MCF 10A (cell line): Measurements from ENCODE around the gene TRPT1. TPM values are rescaled to one million over a fixed set of nuclear protein-coding genes. Genes with fewer than 3 reads are reported as not detected.

Source experiments
- BruUV-seq: library from RNA; stranded (reverse); fragments of 400-500 nt; replicated peaks from 2 replicates; lab custom pipeline; 2021; lab: Mats Ljungman, UMichigan
- CTCF ChIA-PET: fragments of 300-600 bp; sonication (Branson Sonifier 250); formaldehyde crosslinking; extraction: SDS; loops from one replicate; lab custom pipeline; 2021; ENCODE audit warnings: antibody characterized with exemption, inconsistent platforms; lab: Yijun Ruan, JAX
- POLR2A ChIA-PET: fragments of 300-600, 350-650 bp; sonication (Branson Sonifier 250); formaldehyde crosslinking; extraction: SDS; loops from one replicate; lab custom pipeline; 2020; ENCODE audit warnings: antibody characterized with exemption, inconsistent platforms; lab: Yijun Ruan, JAX
- DNase-seq: peaks from one replicate; pipeline ENCODE4 v3.0.0-alpha.2; 2018; ENCODE audit not compliant: unreplicated experiment
- H3K27ac Mint-ChIP-seq: one replicate; pipeline ENCODE4 v1.8.0; 2022; ENCODE audit warnings: mild to moderate bottlenecking, low read depth, mixed read lengths; ENCODE audit not compliant: unreplicated experiment
- H3K27me3 Mint-ChIP-seq: one replicate; pipeline ENCODE4 v1.8.0; 2022; ENCODE audit warnings: mixed read lengths; ENCODE audit not compliant: insufficient read depth, unreplicated experiment
- H3K36me3 Mint-ChIP-seq: one replicate; pipeline ENCODE4 v1.8.0; 2022; ENCODE audit warnings: mild to moderate bottlenecking, moderate library complexity, mixed read lengths; ENCODE audit not compliant: insufficient read depth, unreplicated experiment
- H3K4me1 Mint-ChIP-seq: one replicate; pipeline ENCODE4 v1.8.0; 2022; ENCODE audit warnings: mixed read lengths; ENCODE audit not compliant: insufficient read depth, unreplicated experiment
- H3K4me3 Mint-ChIP-seq: one replicate; pipeline ENCODE4 v1.8.0; 2022; ENCODE audit warnings: mild to moderate bottlenecking, moderate library complexity, mixed read lengths; ENCODE audit not compliant: unreplicated experiment
- H3K9me3 Mint-ChIP-seq: one replicate; pipeline ENCODE4 v1.8.0; 2022; ENCODE audit warnings: mixed read lengths; ENCODE audit not compliant: unreplicated experiment
- intact Hi-C: fragments of 100-400 bp; cut with micrococcal nuclease; formaldehyde crosslinking; loops from 2 replicates; pipeline ENCODE4 v1.14.1; 2022
- total RNA-seq: library from RNA; stranded (reverse); gene quantifications from 2 replicates; pipeline ENCODE4 v1.2.3, GENCODE V29; 2022
- TF ChIP-seq, protein P1 (sequence below): fragments of 200-600 bp; IDR thresholded peaks from one replicate; pipeline ENCODE4 v1.8.0; 2022; ENCODE audit warnings: antibody characterized with exemption, mild to moderate bottlenecking; ENCODE audit not compliant: unreplicated experiment

TRPT1 gene
- total RNA-seq, 1 experiment from 2014 or later: 31.3 TPM

DNA sequence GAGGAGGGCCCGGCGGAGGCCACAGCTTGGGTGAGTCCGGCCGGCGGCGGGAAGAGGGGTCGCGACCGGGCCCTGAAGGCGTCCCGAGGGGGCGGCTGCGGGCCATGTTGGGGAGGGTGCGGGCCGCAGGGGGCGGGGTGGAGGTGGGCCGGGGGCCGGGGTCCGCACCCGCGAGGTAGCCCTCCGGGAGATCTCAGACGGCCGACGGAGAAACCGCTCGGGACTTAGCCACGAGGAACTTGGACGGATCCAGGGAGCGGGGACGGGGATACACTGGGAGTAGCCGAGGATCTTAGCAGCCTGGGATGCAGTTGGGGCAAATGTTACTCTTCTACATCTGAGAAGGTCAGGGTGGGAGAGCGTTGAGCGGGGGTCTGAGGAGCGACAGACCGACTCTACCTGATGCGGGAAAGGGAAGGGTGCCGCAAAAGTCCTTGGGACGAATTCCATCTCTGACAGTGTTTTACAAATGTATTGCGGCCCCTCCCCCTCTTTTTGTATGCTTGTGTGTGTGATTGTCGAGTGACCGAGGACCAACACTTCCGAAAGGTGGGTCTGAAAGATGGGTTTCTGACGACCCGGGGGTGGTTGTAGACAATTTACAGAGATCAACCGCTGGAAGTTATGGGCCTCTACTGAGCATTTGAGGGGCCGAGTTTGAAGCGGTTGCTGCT lies 39.4 kb downstream of the TRPT1 start:
- CTCF ChIA-PET: interaction anchor here (0.6 to 1.3 kb wide), 6 partner anchors 9 to 1152 kb away, joined by 3 to 6 read pairs (median 3); no protein-coding TSS in a partner anchor
- BruUV-seq: no TSS peak
- TF ChIP-seq, protein P1, sequence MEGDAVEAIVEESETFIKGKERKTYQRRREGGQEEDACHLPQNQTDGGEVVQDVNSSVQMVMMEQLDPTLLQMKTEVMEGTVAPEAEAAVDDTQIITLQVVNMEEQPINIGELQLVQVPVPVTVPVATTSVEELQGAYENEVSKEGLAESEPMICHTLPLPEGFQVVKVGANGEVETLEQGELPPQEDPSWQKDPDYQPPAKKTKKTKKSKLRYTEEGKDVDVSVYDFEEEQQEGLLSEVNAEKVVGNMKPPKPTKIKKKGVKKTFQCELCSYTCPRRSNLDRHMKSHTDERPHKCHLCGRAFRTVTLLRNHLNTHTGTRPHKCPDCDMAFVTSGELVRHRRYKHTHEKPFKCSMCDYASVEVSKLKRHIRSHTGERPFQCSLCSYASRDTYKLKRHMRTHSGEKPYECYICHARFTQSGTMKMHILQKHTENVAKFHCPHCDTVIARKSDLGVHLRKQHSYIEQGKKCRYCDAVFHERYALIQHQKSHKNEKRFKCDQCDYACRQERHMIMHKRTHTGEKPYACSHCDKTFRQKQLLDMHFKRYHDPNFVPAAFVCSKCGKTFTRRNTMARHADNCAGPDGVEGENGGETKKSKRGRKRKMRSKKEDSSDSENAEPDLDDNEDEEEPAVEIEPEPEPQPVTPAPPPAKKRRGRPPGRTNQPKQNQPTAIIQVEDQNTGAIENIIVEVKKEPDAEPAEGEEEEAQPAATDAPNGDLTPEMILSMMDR: no peak
- Mint-ChIP-seq H3K4me3 (no peak overlapping the region), H3K27me3 (no peaks in the 10 kb centered on the region), H3K4me1 (peaks cover 2% of the 10 kb centered on the region), H3K9me3 (no peaks in the 10 kb centered on the region), H3K36me3 (peaks cover 25% of the 10 kb centered on the region), H3K27ac (no peak overlapping the region)
- DNase-seq: peak; percentile 31
- intact Hi-C loops: loop anchor here (2.0 to 5.0 kb wide), 3 partner anchors 40 to 116 kb away; partner anchors contain the start of genes CATSPERZ, GPR137, NUDT22 and TRPT1
- POLR2A ChIA-PET: interaction anchor here (0.6 to 4.0 kb wide), 27 partner anchors 8 to 504 kb away, joined by 3 to 42 read pairs (median 5); partner anchors contain the start of genes CATSPERZ, ESRRA, FERMT3 and GPR137

DNA sequence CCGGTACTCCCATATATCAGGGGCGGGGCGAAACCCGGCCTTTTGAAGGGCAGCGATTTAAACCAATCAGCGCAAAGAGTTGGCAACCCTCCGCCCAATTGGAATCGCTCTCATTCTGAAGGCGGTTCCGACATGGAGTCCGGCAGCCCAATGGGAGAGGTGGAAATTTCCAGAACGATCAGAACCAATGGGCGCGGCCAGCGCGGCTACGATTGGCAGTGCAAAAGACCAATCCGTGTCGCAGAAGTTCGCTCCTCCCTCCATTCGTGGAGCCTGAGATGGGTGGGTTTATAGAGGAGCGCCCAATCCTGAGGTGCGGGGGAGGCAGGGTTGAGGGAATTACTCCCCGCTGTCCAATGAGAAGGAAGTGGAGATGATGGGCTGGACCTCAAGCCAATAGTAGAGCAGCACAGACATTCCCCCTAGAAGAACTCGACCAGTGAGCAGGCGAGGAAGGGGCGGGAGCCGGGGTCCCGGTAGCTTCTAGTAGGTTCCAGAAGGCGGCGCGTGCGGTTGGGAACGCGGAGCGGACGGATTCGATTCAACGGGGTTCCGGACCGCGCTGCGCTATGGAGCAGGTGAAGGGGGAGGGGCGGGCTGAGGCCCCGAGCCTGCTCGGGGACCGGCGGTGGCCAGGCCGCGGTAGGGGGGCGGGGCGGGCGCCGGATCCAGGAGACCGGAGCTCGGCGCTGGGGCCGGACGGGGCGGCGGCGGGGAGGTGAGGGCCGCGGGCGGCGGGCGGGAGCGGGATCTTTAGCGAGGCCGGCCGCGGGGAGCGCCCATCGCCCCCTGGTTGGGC lies 40.1 kb downstream of the TRPT1 start, which contains the start of gene STIP1:
TSS of gene STIP1 (plus strand) at position 479 of the 799 bp plus-strand sequence. CDS start at position 570, 91 bp downstream.
- Mint-ChIP-seq H3K27me3 (no peaks in the 10 kb centered on the region), H3K4me3 (no peak within 1 kb of the TSS)

DNA sequence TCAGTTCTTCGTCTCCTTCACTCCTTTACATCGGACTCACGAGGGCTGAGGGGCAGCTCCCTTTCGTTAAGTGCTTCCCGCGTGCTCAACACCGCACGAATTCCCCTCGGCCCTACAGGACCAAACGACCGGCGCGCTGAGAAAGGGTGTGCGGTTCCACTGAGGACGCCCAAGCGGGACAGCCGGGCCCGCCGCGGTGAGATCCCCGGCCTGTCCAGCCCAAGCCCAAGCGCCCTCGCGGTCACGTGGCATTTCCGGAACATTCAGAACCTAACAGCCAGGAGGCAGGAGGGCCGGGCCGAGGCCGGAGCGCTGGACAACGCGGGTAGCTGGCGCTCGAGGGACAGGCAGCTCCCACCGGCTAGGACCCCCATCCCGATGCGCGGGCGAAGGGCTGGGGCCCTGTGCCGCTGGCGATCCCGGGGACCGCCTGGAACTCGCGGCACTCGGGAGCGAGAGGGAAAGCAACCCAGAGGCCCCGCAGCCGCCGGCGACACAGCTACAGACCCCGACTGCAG lies 40.8 kb downstream of the TRPT1 start:
- ChIA-PET POLR2A (interaction anchor here (0.5 to 4.0 kb wide), 29 partner anchors 9 to 733 kb away, joined by 3 to 42 read pairs (median 5); partner anchors contain the start of genes CATSPERZ, COX8A, DNAJC4 and ESRRA), CTCF (interaction anchor here (0.5 to 1.7 kb wide), 13 partner anchors 9 to 1150 kb away, joined by 3 to 8 read pairs (median 3); no protein-coding TSS in a partner anchor)
- no peaks in the 10 kb centered on the region for H3K9me3 Mint-ChIP-seq
- no peaks in the 10 kb centered on the region for H3K27me3 Mint-ChIP-seq
- no peak overlapping the region for H3K4me3 Mint-ChIP-seq
- peaks cover 7% of the 10 kb centered on the region for H3K4me1 Mint-ChIP-seq
- H3K36me3 Mint-ChIP-seq: peaks cover 17% of the 10 kb centered on the region
- intact Hi-C loops: loop anchor here (5.0 kb wide), 2 partner anchors 102 to 117 kb away; partner anchors contain the start of genes CATSPERZ and GPR137
- BruUV-seq: TSS peak; percentile 78
- no peak overlapping the region for H3K27ac Mint-ChIP-seq
- DNase-seq: peak; percentile 83
- TF ChIP-seq, protein P1: peak; percentile 38

More for the DNA sequence above, 40.1 kb downstream of the TRPT1 start, which contains the start of gene STIP1:
- ChIA-PET POLR2A (interaction anchor here (0.5 to 4.0 kb wide), 28 partner anchors 9 to 732 kb away, joined by 3 to 42 read pairs (median 5); partner anchors contain the start of genes CATSPERZ, COX8A, ESRRA and FERMT3), CTCF (interaction anchor here (0.5 to 1.7 kb wide), 11 partner anchors 8 to 1151 kb away, joined by 3 to 8 read pairs (median 3); no protein-coding TSS in a partner anchor)
- Mint-ChIP-seq H3K36me3 (peaks cover 23% of the 10 kb centered on the region), H3K4me1 (peaks cover 7% of the 10 kb centered on the region), H3K9me3 (no peaks in the 10 kb centered on the region), H3K27ac (no peak within 1 kb of the TSS)
- intact Hi-C loops: loop anchor here (2.0 to 5.0 kb wide), 3 partner anchors 41 to 116 kb away; partner anchors contain the start of genes CATSPERZ, GPR137, NUDT22 and TRPT1
- TF ChIP-seq, protein P1: peak; percentile 23
- peak; percentile 100 for DNase-seq
- BruUV-seq: no TSS peak
